Measurements from ENCODE around the gene RSRC2. TPM values are rescaled to one million over a fixed set of nuclear protein-coding genes. Genes with fewer than 3 reads are reported as not detected.
A peak's percentile ranks its signal among the peaks of the same experiment; 100 is the strongest.

The RSRC2 gene
- total and polyA plus RNA-seq, 9 of the 15 experiments (the other 6 are each of a cell fraction or from before 2014, with no cell fraction given), result 52.6 to 123 (median 80.3) TPM

DNA sequence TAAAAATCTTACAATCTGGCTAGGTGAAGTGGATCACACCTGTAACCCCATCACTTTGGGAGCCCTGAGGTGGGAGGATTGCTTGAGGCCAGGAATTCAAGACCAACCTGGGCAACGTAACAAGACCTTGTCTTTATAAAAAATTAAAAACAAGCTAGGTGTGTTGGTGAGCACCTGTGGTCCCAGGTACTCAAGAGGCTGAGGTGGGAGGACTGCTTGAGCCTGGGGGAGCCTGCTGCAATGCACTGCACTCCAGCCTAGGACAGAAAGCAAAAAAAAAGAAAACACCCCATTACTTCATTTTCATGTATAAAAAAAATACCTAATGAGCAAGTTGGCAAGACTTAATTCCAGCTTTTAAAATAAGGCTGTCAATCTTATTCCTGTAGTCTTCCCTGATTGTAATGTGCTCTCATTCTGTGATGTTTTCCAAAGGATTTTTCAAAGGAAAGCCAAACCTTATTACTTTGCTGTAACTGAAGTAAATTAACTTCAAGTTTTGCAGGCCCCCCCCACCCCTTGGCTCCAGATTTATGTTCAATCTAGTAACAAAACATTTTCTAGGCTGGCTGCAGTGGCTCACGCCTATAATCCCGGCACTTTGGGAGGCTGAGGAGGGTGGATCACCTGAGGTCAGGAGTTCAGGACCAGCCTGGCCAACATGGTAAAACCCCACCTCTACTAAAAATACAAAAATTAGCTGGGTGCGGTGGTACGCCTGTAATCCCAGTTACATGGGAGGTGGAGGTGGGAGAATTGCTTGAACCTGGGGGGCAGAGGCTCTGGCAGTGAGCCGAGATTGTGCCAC, 22.7 kb downstream of the RSRC2 start (continued):
- TF ChIP-seq, protein P1, sequence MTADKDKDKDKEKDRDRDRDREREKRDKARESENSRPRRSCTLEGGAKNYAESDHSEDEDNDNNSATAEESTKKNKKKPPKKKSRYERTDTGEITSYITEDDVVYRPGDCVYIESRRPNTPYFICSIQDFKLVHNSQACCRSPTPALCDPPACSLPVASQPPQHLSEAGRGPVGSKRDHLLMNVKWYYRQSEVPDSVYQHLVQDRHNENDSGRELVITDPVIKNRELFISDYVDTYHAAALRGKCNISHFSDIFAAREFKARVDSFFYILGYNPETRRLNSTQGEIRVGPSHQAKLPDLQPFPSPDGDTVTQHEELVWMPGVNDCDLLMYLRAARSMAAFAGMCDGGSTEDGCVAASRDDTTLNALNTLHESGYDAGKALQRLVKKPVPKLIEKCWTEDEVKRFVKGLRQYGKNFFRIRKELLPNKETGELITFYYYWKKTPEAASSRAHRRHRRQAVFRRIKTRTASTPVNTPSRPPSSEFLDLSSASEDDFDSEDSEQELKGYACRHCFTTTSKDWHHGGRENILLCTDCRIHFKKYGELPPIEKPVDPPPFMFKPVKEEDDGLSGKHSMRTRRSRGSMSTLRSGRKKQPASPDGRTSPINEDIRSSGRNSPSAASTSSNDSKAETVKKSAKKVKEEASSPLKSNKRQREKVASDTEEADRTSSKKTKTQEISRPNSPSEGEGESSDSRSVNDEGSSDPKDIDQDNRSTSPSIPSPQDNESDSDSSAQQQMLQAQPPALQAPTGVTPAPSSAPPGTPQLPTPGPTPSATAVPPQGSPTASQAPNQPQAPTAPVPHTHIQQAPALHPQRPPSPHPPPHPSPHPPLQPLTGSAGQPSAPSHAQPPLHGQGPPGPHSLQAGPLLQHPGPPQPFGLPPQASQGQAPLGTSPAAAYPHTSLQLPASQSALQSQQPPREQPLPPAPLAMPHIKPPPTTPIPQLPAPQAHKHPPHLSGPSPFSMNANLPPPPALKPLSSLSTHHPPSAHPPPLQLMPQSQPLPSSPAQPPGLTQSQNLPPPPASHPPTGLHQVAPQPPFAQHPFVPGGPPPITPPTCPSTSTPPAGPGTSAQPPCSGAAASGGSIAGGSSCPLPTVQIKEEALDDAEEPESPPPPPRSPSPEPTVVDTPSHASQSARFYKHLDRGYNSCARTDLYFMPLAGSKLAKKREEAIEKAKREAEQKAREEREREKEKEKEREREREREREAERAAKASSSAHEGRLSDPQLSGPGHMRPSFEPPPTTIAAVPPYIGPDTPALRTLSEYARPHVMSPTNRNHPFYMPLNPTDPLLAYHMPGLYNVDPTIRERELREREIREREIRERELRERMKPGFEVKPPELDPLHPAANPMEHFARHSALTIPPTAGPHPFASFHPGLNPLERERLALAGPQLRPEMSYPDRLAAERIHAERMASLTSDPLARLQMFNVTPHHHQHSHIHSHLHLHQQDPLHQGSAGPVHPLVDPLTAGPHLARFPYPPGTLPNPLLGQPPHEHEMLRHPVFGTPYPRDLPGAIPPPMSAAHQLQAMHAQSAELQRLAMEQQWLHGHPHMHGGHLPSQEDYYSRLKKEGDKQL (CRISPR knock-in tag; IDR thresholded peaks at IDR 0.05; ENCODE audit: borderline replicate concordance), result no peak
- no peak for TF ChIP-seq KLF6 (CRISPR knock-in tag; IDR thresholded peaks at IDR 0.05; ENCODE audit: borderline replicate concordance)
- peak; percentile 68 for TF ChIP-seq POLR2A (conservative IDR thresholded peaks at IDR 0.05)
- TF ChIP-seq, protein P2, sequence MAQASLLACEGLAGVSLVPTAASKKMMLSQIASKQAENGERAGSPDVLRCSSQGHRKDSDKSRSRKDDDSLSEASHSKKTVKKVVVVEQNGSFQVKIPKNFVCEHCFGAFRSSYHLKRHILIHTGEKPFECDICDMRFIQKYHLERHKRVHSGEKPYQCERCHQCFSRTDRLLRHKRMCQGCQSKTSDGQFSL (CRISPR knock-in tag; IDR thresholded peaks at IDR 0.05), result 0 out of 2 replicates have a peak, but pooled peaks have one; percentile 25
- TF ChIP-seq, protein P2 (tag; IDR thresholded peaks at IDR 0.05), result peak in 1 of 2 experiments; percentile 30; a peak in 1 of 4 replicates
- TF ChIP-seq, protein P3, sequence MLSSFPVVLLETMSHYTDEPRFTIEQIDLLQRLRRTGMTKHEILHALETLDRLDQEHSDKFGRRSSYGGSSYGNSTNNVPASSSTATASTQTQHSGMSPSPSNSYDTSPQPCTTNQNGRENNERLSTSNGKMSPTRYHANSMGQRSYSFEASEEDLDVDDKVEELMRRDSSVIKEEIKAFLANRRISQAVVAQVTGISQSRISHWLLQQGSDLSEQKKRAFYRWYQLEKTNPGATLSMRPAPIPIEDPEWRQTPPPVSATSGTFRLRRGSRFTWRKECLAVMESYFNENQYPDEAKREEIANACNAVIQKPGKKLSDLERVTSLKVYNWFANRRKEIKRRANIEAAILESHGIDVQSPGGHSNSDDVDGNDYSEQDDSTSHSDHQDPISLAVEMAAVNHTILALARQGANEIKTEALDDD (IDR thresholded peaks at IDR 0.05), result no peak
- no peak for TF ChIP-seq GABPA (tag; conservative IDR thresholded peaks at IDR 0.05; ENCODE audit: low read depth)
- TF ChIP-seq ZSCAN32 (CRISPR knock-in tag; IDR thresholded peaks at IDR 0.05), result no peak
- no peak for TF ChIP-seq TCF3 (CRISPR knock-in tag; IDR thresholded peaks at IDR 0.05)
- TF ChIP-seq, protein P4, sequence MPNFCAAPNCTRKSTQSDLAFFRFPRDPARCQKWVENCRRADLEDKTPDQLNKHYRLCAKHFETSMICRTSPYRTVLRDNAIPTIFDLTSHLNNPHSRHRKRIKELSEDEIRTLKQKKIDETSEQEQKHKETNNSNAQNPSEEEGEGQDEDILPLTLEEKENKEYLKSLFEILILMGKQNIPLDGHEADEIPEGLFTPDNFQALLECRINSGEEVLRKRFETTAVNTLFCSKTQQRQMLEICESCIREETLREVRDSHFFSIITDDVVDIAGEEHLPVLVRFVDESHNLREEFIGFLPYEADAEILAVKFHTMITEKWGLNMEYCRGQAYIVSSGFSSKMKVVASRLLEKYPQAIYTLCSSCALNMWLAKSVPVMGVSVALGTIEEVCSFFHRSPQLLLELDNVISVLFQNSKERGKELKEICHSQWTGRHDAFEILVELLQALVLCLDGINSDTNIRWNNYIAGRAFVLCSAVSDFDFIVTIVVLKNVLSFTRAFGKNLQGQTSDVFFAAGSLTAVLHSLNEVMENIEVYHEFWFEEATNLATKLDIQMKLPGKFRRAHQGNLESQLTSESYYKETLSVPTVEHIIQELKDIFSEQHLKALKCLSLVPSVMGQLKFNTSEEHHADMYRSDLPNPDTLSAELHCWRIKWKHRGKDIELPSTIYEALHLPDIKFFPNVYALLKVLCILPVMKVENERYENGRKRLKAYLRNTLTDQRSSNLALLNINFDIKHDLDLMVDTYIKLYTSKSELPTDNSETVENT (CRISPR knock-in tag; IDR thresholded peaks at IDR 0.05), result no peak
- no peak for TF ChIP-seq NCOA1 (IDR thresholded peaks at IDR 0.05; ENCODE audit: low read depth)
- no peak for TF ChIP-seq ZNF408 (CRISPR knock-in tag; IDR thresholded peaks at IDR 0.05; ENCODE audit: low read depth)
- no peak for TF ChIP-seq RAD51 (IDR thresholded peaks at IDR 0.05; ENCODE audit: borderline replicate concordance, low read depth)
- no peak for TF ChIP-seq ARID2 (IDR thresholded peaks at IDR 0.05)
- TF ChIP-seq YBX1 (IDR thresholded peaks at IDR 0.05), result no peak
- TF ChIP-seq, protein P5, sequence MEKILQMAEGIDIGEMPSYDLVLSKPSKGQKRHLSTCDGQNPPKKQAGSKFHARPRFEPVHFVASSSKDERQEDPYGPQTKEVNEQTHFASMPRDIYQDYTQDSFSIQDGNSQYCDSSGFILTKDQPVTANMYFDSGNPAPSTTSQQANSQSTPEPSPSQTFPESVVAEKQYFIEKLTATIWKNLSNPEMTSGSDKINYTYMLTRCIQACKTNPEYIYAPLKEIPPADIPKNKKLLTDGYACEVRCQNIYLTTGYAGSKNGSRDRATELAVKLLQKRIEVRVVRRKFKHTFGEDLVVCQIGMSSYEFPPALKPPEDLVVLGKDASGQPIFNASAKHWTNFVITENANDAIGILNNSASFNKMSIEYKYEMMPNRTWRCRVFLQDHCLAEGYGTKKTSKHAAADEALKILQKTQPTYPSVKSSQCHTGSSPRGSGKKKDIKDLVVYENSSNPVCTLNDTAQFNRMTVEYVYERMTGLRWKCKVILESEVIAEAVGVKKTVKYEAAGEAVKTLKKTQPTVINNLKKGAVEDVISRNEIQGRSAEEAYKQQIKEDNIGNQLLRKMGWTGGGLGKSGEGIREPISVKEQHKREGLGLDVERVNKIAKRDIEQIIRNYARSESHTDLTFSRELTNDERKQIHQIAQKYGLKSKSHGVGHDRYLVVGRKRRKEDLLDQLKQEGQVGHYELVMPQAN (IDR thresholded peaks at IDR 0.05; ENCODE audit: borderline replicate concordance), result no peak

All from K562 (cell line).